Measurements from ENCODE around the gene NMNAT1.
"Not testable (repeated sequence)": the region's sequence is repeated elsewhere in the genome, so short reads cannot be mapped to it uniquely, and the experiment has no call there.

The NMNAT1 gene

DNA sequence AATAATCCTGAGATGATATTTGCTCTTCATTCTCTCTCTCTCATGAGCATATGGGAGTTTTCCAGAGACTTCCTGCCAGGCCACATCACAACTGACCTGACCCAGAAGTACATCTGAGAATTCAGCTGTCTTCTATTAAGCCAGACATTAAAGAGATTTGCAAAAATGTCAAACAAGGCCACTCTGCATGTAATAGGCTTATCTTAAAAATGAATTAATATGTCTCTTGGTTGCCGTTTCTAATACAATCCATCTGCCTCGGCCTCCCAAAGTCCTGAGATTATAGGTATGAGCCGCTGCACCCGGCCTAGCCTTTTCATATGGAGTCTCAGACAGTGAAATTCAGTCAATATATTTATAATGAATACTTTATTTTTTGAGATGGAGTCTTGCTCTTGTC lies 78.7 kb downstream of the NMNAT1 start:
- not testable (repeated sequence) for H3K9me3 ChIP-seq (ENCODE audit: control insufficient read depth, insufficient read depth, low read length); H3K27ac ChIP-seq (ENCODE audit: low read depth, low read length); H3K4me3 ChIP-seq (ENCODE audit: low read depth, low read length); H3K27me3 ChIP-seq (ENCODE audit: control insufficient read depth, insufficient read depth, low read length); H3K4me1 ChIP-seq (ENCODE audit: control insufficient read depth, insufficient read depth, low read length); H3K36me3 ChIP-seq (ENCODE audit: control insufficient read depth, insufficient read depth, low read length); H3K9ac ChIP-seq (ENCODE audit: low read depth, low read length)

- Histone ChIP-seq H3K36me3 (ENCODE audit: control insufficient read depth, insufficient read depth, low read length) (no peaks in the 10 kb centered on the region), H3K4me1 (ENCODE audit: control insufficient read depth, insufficient read depth, low read length) (no peaks in the 10 kb centered on the region), H3K9me3 (ENCODE audit: control insufficient read depth, insufficient read depth, low read length) (no peaks in the 10 kb centered on the region), H3K4me3 (ENCODE audit: low read depth, low read length) (no peak overlapping the region), H3K9ac (ENCODE audit: low read depth, low read length) (no peak overlapping the region), H3K27ac (ENCODE audit: low read depth, low read length) (no peak overlapping the region), H3K27me3 (ENCODE audit: control insufficient read depth, insufficient read depth, low read length) (no peaks in the 10 kb centered on the region)
These were observed 79.4 kb downstream of the NMNAT1 start for GRCh38 chr1:10022656-10023055.

- no peak overlapping the region for H3K27ac ChIP-seq (ENCODE audit: low read depth, low read length)
- no peaks in the 10 kb centered on the region for H3K36me3 ChIP-seq (ENCODE audit: control insufficient read depth, insufficient read depth, low read length)
- no peak overlapping the region for H3K4me3 ChIP-seq (ENCODE audit: low read depth, low read length)
- H3K4me1 ChIP-seq (ENCODE audit: control insufficient read depth, insufficient read depth, low read length): no peaks in the 10 kb centered on the region
- H3K9me3 ChIP-seq (ENCODE audit: control insufficient read depth, insufficient read depth, low read length): no peaks in the 10 kb centered on the region
- no peaks in the 10 kb centered on the region for H3K27me3 ChIP-seq (ENCODE audit: control insufficient read depth, insufficient read depth, low read length)
- no peak overlapping the region for H3K9ac ChIP-seq (ENCODE audit: low read depth, low read length)
These were observed 82.1 kb downstream of the NMNAT1 start for GRCh38 chr1:10025354-10025753.

- no peaks in the 10 kb centered on the region for H3K9me3 ChIP-seq (ENCODE audit: control insufficient read depth, insufficient read depth, low read length)
- H3K27ac ChIP-seq (ENCODE audit: low read depth, low read length): no peak overlapping the region
- H3K36me3 ChIP-seq (ENCODE audit: control insufficient read depth, insufficient read depth, low read length): no peaks in the 10 kb centered on the region
- H3K4me1 ChIP-seq (ENCODE audit: control insufficient read depth, insufficient read depth, low read length): peaks cover under 1% of the 10 kb centered on the region; the same call in 1 of the 2 replicates
- no peak overlapping the region for H3K4me3 ChIP-seq (ENCODE audit: low read depth, low read length)
- no peak overlapping the region for H3K9ac ChIP-seq (ENCODE audit: low read depth, low read length)
- H3K27me3 ChIP-seq (ENCODE audit: control insufficient read depth, insufficient read depth, low read length): no peaks in the 10 kb centered on the region
These were observed 83.8 kb downstream of the NMNAT1 start for GRCh38 chr1:10027027-10027426.

DNA sequence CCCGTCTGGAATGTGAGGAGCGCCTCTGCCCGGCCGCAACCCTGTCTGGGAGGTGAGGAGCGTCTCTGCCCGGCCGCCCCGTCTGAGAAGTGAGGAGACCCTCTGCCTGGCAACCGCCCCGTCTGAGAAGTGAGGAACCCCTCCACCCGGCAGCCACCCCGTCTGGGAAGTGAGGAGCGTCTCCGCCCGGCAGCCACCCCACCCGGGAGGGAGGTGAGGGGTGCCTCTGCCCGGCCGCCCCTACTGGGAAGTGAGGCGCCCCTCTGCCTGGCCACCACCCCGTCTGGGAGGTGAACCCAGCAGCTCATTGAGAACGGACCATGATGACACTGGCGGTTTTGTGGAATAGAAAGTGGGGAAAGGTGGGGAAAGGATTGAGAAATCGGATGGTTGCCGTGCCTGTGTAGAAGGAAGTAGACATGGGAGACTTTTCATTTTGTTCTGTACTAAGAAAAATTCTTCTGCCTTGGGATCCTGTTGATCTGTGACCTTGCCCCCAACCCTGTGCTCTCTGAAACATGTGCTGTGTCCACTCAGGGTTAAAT lies 85.8 kb downstream of the NMNAT1 start:
- not testable (repeated sequence) for H3K4me1 ChIP-seq (ENCODE audit: control insufficient read depth, insufficient read depth, low read length); H3K27me3 ChIP-seq (ENCODE audit: control insufficient read depth, insufficient read depth, low read length); H3K36me3 ChIP-seq (ENCODE audit: control insufficient read depth, insufficient read depth, low read length); H3K9me3 ChIP-seq (ENCODE audit: control insufficient read depth, insufficient read depth, low read length); H3K9ac ChIP-seq (ENCODE audit: low read depth, low read length); H3K4me3 ChIP-seq (ENCODE audit: low read depth, low read length); H3K27ac ChIP-seq (ENCODE audit: low read depth, low read length)

GRCh38 chr1:10031461-10031860 lies 88.2 kb downstream of the NMNAT1 start:
- no peaks in the 10 kb centered on the region for H3K9me3 ChIP-seq (ENCODE audit: control insufficient read depth, insufficient read depth, low read length)
- H3K4me3 ChIP-seq (ENCODE audit: low read depth, low read length): no peak overlapping the region
- no peak overlapping the region for H3K9ac ChIP-seq (ENCODE audit: low read depth, low read length)
- H3K4me1 ChIP-seq (ENCODE audit: control insufficient read depth, insufficient read depth, low read length): peaks cover 6% of the 10 kb centered on the region; the same call in 1 of the 2 replicates
- no peaks in the 10 kb centered on the region for H3K27me3 ChIP-seq (ENCODE audit: control insufficient read depth, insufficient read depth, low read length)
- peaks cover 2% of the 10 kb centered on the region for H3K36me3 ChIP-seq (ENCODE audit: control insufficient read depth, insufficient read depth, low read length)
- no peak overlapping the region for H3K27ac ChIP-seq (ENCODE audit: low read depth, low read length)

GRCh38 chr1:10032590-10033358 lies 89.5 kb downstream of the NMNAT1 start, which contains the start of gene UBE4B:
TSS of gene UBE4B (plus strand) at chr1:10032958. CDS start at chr1:10033671, 713 bp downstream.
- H3K9ac ChIP-seq (ENCODE audit: low read depth, low read length): peak within 1 kb of the TSS; percentile 91
- no peaks in the 10 kb centered on the region for H3K27me3 ChIP-seq (ENCODE audit: control insufficient read depth, insufficient read depth, low read length)
- peak within 1 kb of the TSS; percentile 96 for H3K4me3 ChIP-seq (ENCODE audit: low read depth, low read length)
- H3K9me3 ChIP-seq (ENCODE audit: control insufficient read depth, insufficient read depth, low read length): no peaks in the 10 kb centered on the region
- peaks cover 14% of the 10 kb centered on the region for H3K36me3 ChIP-seq (ENCODE audit: control insufficient read depth, insufficient read depth, low read length)
- H3K27ac ChIP-seq (ENCODE audit: low read depth, low read length): peak within 1 kb of the TSS; percentile 96
- peaks cover 6% of the 10 kb centered on the region; the same call in 1 of the 2 replicates for H3K4me1 ChIP-seq (ENCODE audit: control insufficient read depth, insufficient read depth, low read length)

DNA sequence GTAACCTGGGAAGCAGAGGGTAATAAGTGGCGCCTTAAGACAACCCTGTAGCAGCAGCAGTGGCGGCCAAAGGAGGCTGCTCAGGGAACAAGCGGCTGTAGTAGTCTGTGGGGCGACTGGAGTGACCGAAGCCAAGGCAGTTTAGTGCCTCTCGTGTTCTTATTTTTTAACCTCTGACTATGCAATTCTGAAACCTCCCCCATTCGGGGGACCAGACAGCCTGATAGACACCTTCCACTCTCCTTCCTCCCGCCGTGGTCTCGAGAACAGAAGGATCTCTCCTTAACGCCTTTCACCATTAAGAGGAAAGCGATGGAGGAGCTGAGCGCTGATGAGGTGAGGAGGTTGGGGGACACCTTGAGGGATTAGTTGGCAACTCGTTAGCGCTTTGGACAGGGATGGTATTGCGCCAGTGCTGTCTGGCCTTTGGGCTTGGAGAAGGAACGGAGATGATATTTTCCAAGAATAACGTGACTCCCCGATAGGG lies 90.1 kb downstream of the NMNAT1 start:
- no peaks in the 10 kb centered on the region for H3K27me3 ChIP-seq (ENCODE audit: control insufficient read depth, insufficient read depth, low read length)
- no peaks in the 10 kb centered on the region for H3K9me3 ChIP-seq (ENCODE audit: control insufficient read depth, insufficient read depth, low read length)
- H3K36me3 ChIP-seq (ENCODE audit: control insufficient read depth, insufficient read depth, low read length): peaks cover 19% of the 10 kb centered on the region

More for the DNA sequence above, 90.1 kb downstream of the NMNAT1 start:
- H3K9ac ChIP-seq (ENCODE audit: low read depth, low read length): peak overlapping the region; percentile 91
- peak overlapping the region; percentile 96 for H3K4me3 ChIP-seq (ENCODE audit: low read depth, low read length)
- H3K4me1 ChIP-seq (ENCODE audit: control insufficient read depth, insufficient read depth, low read length): peaks cover 6% of the 10 kb centered on the region; the same call in 1 of the 2 replicates
- peak overlapping the region; percentile 96 for H3K27ac ChIP-seq (ENCODE audit: low read depth, low read length)

Measured in HUES48 (cell line).